Common myeloid progenitor, CD34-positive (primary cell): ENCODE measurements around the gene RHBDD1.

Source experiments
- CTCF ChIA-PET: fragments of 350-600 bp; sonication (Branson Sonifier 250); formaldehyde crosslinking; loops from one replicate; lab custom pipeline; 2021; ENCODE audit warnings: antibody characterized with exemption; lab: Charles Lee
- POLR2A ChIA-PET: fragments of 350-600 bp; sonication (Branson Sonifier 250); formaldehyde crosslinking; loops from one replicate; lab custom pipeline; 2021; ENCODE audit warnings: antibody characterized with exemption; lab: Charles Lee
- DNase-seq, 3 donors: peaks; one replicate each; pipeline versions ENCODE4 v3.0.0 to v3.0.0-alpha.2; 2013
- H3K27ac ChIP-seq, 2 experiments: 1 replicate in 1 of 2; 2 replicates in 1 of 2; pipeline ENCODE4 v1.7.0; 2013; ENCODE audit warnings: inconsistent platforms in 2 of 2, low read length in 2 of 2, mild to moderate bottlenecking in 2 of 2, low read depth in 1 of 2, moderate library complexity in 1 of 2; ENCODE audit not compliant: severe bottlenecking in 2 of 2, insufficient read depth in 1 of 2, poor library complexity in 1 of 2
- H3K27me3 ChIP-seq, 5 experiments: replicated peaks in 2 of 5; 1 replicate in 3 of 5; 2 replicates in 2 of 5; pipeline versions ENCODE4 v1.6.1 to v1.7.0; 2013; ENCODE audit warnings: low read length in 4 of 5, mild to moderate bottlenecking in 2 of 5, moderate library complexity in 2 of 5, inconsistent platforms in 1 of 5; ENCODE audit not compliant: insufficient read depth in 5 of 5, control insufficient read depth in 4 of 5
- H3K36me3 ChIP-seq, 4 experiments: 1 replicate in 2 of 4; 2 replicates in 2 of 4; pipeline versions ENCODE4 v1.6.1 to v1.7.0; 2013; ENCODE audit warnings: low read length in 3 of 4, control low read depth in 1 of 4, mild to moderate bottlenecking in 1 of 4; ENCODE audit not compliant: control insufficient read depth in 4 of 4, insufficient read depth in 4 of 4
- H3K4me1 ChIP-seq, 4 experiments: 1 replicate in 3 of 4; 2 replicates in 1 of 4; pipeline versions ENCODE4 v1.6.1 to v1.7.1; 2013; ENCODE audit warnings: low read length in 3 of 4, mild to moderate bottlenecking in 3 of 4, control low read depth in 1 of 4, inconsistent platforms in 1 of 4, moderate library complexity in 1 of 4; ENCODE audit not compliant: control insufficient read depth in 4 of 4, insufficient read depth in 4 of 4; ENCODE audit errors: control extremely low read depth in 1 of 4
- H3K4me3 ChIP-seq, 7 experiments: 1 replicate in 4 of 7; 2 replicates in 3 of 7; pipeline versions ENCODE4 v1.5.1 to v1.7.0; 2013; ENCODE audit warnings: mild to moderate bottlenecking in 7 of 7, low read length in 6 of 7, moderate library complexity in 6 of 7, inconsistent platforms in 2 of 7, low read depth in 2 of 7, control low read depth in 1 of 7; ENCODE audit not compliant: insufficient read depth in 4 of 7, control insufficient read depth in 1 of 7; ENCODE audit errors: extremely low read depth in 1 of 7
- H3K9me3 ChIP-seq, 5 experiments: 1 replicate in 4 of 5; 2 replicates in 1 of 5; pipeline versions ENCODE4 v1.6.1 to v1.7.1; 2013; ENCODE audit warnings: low read length in 4 of 5, mild to moderate bottlenecking in 2 of 5, inconsistent platforms in 1 of 5, low read depth in 1 of 5, moderate library complexity in 1 of 5; ENCODE audit not compliant: control insufficient read depth in 4 of 5, insufficient read depth in 2 of 5; ENCODE audit errors: control extremely low read depth in 1 of 5
- WGBS: methylation state at CpG from one replicate; pipeline ENCODE4 v1.1.5; 2013; ENCODE audit not compliant: insufficient coverage; 5-methylcytosine and 5-hydroxymethylcytosine counted together

Gene RHBDD1

DNA sequence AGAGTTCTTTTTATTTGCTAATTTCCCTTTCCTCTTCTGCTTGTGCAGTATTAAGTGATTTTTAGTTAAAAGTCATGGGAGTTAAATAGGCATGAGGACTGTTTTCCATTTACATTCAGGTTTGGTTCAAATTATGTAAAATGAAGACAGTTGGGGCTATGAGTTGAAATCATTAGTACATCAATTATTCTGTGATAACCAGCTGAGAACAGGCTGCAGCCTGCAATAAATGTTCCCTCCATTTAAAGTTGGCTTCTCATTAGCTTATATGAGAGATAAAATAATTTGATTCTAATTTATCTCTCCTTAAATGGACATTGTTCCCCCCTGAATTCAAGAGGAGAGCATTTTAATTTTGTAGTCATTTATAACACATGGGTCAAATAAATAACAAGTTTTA lies 48.3 kb downstream of the RHBDD1 start:
- no peak overlapping the region for H3K4me3 ChIP-seq
- H3K27ac ChIP-seq: no peak overlapping the region
- H3K4me1 ChIP-seq: no peaks in the 10 kb centered on the region
- CTCF ChIA-PET: no interaction called here
- POLR2A ChIA-PET: no interaction called here
- H3K36me3 ChIP-seq: peaks cover 0 to 3% (median 0%) of the 10 kb centered on the region in 4 experiments
- no peak for DNase-seq
- no peaks in the 10 kb centered on the region for H3K9me3 ChIP-seq
- H3K27me3 ChIP-seq: no peaks in the 10 kb centered on the region

DNA sequence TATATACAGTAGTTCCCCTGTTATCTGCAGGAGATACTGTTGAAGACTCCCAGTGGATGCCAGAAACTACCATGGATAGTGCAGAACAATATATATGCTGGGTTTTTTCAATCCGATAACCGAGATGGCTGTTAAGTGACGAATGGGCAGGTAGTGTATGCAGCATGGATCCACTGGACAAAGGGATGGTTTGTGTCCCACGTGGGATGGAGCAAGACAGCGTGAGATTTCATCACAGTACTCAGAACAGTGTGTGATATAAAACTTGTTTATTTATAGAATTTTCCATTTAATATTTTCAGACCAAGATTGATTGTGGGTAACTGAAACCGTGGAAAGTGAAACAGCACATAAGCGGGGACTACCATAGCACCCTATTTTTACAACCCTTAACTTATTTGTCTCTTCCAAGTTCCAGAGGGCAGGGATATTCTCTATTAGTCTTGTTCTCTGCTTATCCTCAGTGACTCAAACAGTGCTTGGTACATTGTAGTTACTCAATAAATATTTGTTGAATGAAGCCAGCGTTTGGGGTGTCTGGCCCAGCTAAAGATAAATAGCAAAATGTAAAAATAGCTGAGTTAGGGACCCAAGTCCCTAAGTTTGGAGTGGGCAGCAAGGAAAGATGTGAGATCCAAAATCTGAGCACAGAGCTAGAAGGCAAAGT lies 50.0 kb downstream of the RHBDD1 start:
- DNase-seq: no peak
- Histone ChIP-seq H3K27ac (no peak overlapping the region), H3K4me3 (no peak overlapping the region), H3K9me3 (no peaks in the 10 kb centered on the region), H3K36me3 (peaks cover 0 to 3% (median 0%) of the 10 kb centered on the region in 4 experiments), H3K4me1 (no peaks in the 10 kb centered on the region), H3K27me3 (no peaks in the 10 kb centered on the region)
- WGBS: 100% methylated on average over 1 of the region's 8 CpGs
- CTCF ChIA-PET: no interaction called here
- POLR2A ChIA-PET: no interaction called here

DNA sequence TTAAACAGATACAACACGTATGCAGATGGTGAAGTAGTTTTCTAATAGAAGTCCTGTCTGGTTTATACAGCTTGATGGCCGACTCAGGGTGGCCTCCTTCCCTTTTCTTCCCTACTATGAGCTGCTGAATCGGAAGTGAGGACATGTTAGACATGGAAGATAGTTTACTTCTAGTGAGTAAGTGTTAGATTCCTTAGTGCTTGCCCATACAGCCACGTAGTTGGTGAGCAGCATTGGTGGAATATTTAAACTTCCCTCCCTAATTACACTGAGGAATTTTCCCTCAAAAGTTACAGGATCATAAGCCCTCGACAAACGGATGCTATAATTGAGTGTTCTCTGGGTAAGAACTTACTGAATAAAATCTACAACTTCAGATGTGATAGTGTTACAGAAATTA lies 52.1 kb downstream of the RHBDD1 start:
- Histone ChIP-seq H3K4me3 (no peak overlapping the region), H3K4me1 (no peaks in the 10 kb centered on the region), H3K27ac (no peak overlapping the region), H3K27me3 (no peaks in the 10 kb centered on the region), H3K9me3 (no peaks in the 10 kb centered on the region), H3K36me3 (peaks cover 0 to 4% (median 0%) of the 10 kb centered on the region in 4 experiments)
- CTCF ChIA-PET: no interaction called here
- POLR2A ChIA-PET: no interaction called here
- DNase-seq: no peak
- no CpG with 5 or more reads among the region's 6 CpGs for WGBS

DNA sequence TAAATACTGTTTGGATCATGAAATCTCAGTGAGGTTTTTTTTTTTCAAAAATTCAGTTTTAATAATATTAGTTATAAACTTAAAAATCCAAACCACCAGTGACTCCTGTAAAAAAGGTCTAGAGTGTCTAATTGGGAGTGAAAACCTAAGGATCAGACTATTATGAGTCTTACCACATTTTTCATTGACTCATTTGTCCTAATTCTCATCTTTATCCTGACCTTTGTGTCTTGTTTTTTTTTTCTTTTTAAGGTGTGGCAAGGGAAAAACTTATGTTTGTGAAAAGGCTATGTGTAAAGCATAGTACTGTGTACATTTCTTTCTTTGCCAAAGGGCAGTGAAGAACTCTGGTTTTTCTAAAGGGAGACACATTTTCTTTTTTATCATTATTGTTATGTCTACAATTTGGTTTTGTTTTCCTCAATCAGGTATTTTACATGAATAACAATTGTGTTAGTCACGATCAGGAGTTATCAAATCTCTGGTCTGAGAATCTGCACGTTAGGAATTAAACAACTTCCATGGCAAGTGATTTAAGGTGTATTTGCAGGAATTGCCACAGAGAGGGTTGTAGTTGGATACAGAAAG lies 52.6 kb downstream of the RHBDD1 start:
- Histone ChIP-seq H3K36me3 (peaks cover 0 to 4% (median 0%) of the 10 kb centered on the region in 4 experiments), H3K4me1 (no peaks in the 10 kb centered on the region), H3K27me3 (no peaks in the 10 kb centered on the region), H3K9me3 (no peaks in the 10 kb centered on the region), H3K4me3 (no peak overlapping the region), H3K27ac (no peak overlapping the region)
- ChIA-PET CTCF (no interaction called here), POLR2A (no interaction called here)
- no peak for DNase-seq
- 92% methylated on average over 2 of the region's 2 CpGs for WGBS

DNA sequence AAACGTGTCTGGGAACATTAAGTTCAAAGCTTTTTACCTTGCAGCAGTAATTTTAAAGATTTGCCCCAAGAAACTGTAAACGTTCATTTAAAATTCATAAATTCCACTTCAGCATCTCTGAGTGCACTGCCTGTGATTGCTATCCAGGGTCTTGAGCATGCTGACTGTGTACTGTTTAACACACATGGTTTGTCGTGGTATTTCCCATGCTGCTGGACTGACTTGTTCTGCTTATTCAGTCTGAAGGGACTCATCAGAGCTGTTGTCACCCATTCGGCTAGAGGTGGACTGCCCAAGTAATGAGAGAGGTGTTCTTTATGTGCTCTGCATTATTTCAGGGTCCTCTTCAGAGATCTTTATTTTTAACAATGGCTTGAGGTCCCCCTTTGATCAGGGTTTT lies 53.1 kb downstream of the RHBDD1 start:
- POLR2A ChIA-PET: no interaction called here
- H3K4me3 ChIP-seq: no peak overlapping the region

DNA sequence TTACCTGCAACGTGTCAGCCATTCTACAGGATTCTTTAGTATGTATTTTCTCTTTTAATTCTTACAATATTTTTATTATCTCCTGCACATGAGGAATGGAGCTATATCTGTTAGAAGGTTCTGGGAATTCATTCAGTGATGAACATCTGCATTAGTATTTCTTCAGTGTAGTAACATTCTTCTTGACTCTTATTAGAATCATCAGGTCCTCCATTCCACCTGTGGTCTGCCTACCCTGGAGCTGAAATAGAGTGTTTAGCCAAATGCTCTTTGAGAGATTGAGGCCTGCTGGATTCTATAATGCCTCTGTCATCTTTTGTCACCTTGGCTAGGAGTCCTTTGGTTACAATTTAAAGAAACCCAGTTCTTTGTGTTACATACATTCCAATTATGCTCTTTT lies 54.4 kb downstream of the RHBDD1 start:
- no CpG with 5 or more reads among the region's 1 CpG for WGBS
- POLR2A ChIA-PET: no interaction called here
- no peak overlapping the region for H3K27ac ChIP-seq
- H3K4me1 ChIP-seq: no peaks in the 10 kb centered on the region
- H3K27me3 ChIP-seq: no peaks in the 10 kb centered on the region
- peaks cover 0 to 4% (median 0%) of the 10 kb centered on the region in 4 experiments for H3K36me3 ChIP-seq
- no peaks in the 10 kb centered on the region for H3K9me3 ChIP-seq
- CTCF ChIA-PET: no interaction called here
- no peak for DNase-seq
- no peak overlapping the region for H3K4me3 ChIP-seq

More for the DNA sequence above, 53.1 kb downstream of the RHBDD1 start:
- DNase-seq: no peak
- Histone ChIP-seq H3K9me3 (no peaks in the 10 kb centered on the region), H3K27ac (no peak overlapping the region), H3K27me3 (no peaks in the 10 kb centered on the region), H3K4me1 (no peaks in the 10 kb centered on the region), H3K36me3 (peaks cover 0 to 4% (median 0%) of the 10 kb centered on the region in 4 experiments)
- CTCF ChIA-PET: no interaction called here
- WGBS: 82% methylated on average over 4 of the region's 4 CpGs

DNA sequence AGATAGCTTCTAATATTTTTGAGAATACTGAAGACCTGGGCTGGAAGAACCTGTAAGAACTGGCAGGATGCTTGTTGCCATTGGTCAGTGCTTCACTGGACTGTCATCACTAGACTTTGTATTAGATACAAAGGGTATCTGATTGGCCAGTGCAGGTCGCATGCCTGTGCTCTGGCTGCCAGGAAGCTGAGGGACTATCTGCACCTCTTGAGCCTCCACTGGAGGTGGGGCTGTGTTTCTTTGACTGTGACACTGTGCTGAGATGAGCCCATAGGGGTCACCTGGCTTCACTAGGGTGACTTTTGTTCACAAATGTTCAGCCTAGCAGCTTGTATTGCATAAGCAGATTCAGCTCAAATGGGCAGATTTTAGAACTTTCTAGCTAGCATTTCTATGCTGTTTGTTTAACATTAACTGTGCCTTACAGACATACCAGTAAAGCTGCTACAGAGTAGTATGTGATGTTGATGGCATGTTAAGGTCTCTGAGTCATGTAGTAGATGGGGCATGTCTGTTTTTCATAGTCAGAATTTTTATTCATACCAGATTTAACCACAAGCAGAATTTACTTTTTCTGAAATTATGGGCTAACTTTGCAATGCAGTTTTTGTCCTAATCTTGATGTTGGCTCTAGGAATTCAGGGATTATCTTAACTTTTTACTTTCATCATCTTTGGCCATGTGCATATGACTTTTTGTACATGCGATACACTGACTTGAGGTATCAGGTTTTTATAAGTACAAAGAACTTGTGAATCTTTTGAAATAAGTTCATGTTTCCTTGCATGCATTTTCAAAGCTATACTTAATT lies 56.1 kb downstream of the RHBDD1 start:
- Histone ChIP-seq H3K36me3 (peaks cover 0 to 6% (median under 1%) of the 10 kb centered on the region in 4 experiments), H3K27me3 (no peaks in the 10 kb centered on the region), H3K9me3 (no peaks in the 10 kb centered on the region), H3K4me3 (no peak overlapping the region), H3K4me1 (no peaks in the 10 kb centered on the region), H3K27ac (no peak overlapping the region)
- 100% methylated on average over 1 of the region's 2 CpGs for WGBS
- no peak for DNase-seq
- ChIA-PET CTCF (interaction anchor here (1.2 kb wide), 1 partner anchor 22 kb away, joined by 3 read pairs; no protein-coding TSS in a partner anchor), POLR2A (no interaction called here)
